ENCODE measurements around the gene FRRS1L. TPM values are rescaled to one million over a fixed set of nuclear protein-coding genes. Genes with fewer than 3 reads are reported as not detected.

FRRS1L gene
- total RNA-seq, 1 experiment from 2014 or later, result 1.0 TPM

DNA sequence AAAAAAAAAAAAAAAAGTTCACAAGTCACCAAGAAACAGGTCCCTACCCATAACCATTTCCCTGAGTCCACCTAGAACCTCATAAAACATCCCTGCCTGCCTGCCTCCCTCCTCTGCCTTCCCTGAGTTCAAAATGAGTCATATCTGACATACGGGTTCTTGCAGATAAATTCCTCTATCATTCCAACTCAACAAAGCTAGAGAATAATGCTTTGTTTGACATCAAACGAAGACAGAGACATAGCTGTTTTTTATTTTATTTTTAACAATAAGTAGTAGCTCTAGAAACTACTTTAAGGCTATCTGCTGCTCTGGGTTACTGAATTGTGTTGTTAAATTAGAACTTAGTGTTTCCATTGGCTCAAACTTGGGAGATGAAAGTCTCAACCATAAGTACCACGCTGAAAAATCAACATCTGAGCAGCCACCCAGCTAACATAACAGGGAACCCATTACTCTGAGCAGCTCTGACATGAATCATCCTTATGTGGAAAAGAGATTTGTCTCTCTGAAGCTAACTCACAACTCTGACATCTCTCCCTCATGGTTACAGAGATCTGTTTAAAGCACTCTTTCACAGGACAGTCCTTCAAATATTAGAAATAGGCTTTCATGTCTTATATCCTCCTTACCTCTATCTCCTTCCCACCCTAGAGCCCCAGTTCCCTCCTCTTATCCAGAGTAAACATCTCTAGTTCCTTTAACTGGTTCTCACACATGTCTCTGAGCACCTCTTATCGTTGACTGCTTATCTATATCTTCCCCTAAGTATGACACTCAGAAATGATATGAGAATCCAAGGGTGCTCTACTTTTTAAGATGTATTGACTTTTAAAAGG lies 59.4 kb downstream of the FRRS1L start:
- ChIA-PET CTCF (no interaction called here), POLR2A (no interaction called here)
- H3K9me3 Mint-ChIP-seq, result peaks cover 3% of the 10 kb centered on the region
- peaks cover 26% of the 10 kb centered on the region for H3K36me3 Mint-ChIP-seq
- no peak overlapping the region for H3K4me3 Mint-ChIP-seq
- DNase-seq (ENCODE audit: low spot score), result no peak
- TF ChIP-seq GTF2I (CRISPR knock-in tag; conservative IDR thresholded peaks at IDR 0.05) (no peak), ZSCAN18 (CRISPR knock-in tag; IDR thresholded peaks at IDR 0.05) (no peak), NR1H2 (CRISPR knock-in tag; IDR thresholded peaks at IDR 0.05) (no peak), OVOL2 (CRISPR knock-in tag; IDR thresholded peaks at IDR 0.05; ENCODE audit: borderline replicate concordance) (no peak), ZNF317 (CRISPR knock-in tag; IDR thresholded peaks at IDR 0.05; ENCODE audit: borderline replicate concordance, low read depth) (no peak), ETV6 (CRISPR knock-in tag; IDR thresholded peaks at IDR 0.05) (no peak), TEAD1 (CRISPR knock-in tag; IDR thresholded peaks at IDR 0.05) (no peak), ZNF138 (CRISPR knock-in tag; conservative IDR thresholded peaks at IDR 0.05) (no peak), NR2C2 (CRISPR knock-in tag; IDR thresholded peaks at IDR 0.05) (no peak), ZNF219 (CRISPR knock-in tag; IDR thresholded peaks at IDR 0.05; ENCODE audit: borderline replicate concordance) (no peak), ZNF281 (CRISPR knock-in tag; IDR thresholded peaks at IDR 0.05) (no peak), STAT6 (CRISPR knock-in tag; conservative IDR thresholded peaks at IDR 0.05; ENCODE audit: low read depth) (no peak), SP1 (CRISPR knock-in tag; conservative IDR thresholded peaks at IDR 0.05) (no peak), FOXP1 (CRISPR knock-in tag; IDR thresholded peaks at IDR 0.05; ENCODE audit: borderline replicate concordance) (no peak), ZNF671 (CRISPR knock-in tag; IDR thresholded peaks at IDR 0.05) (no peak), E2F4 (CRISPR knock-in tag; IDR thresholded peaks at IDR 0.05; ENCODE audit: borderline replicate concordance, low read depth) (no peak), ZBTB21 (CRISPR knock-in tag; IDR thresholded peaks at IDR 0.05; ENCODE audit: borderline replicate concordance) (no peak)
- TF ChIP-seq, protein P1, sequence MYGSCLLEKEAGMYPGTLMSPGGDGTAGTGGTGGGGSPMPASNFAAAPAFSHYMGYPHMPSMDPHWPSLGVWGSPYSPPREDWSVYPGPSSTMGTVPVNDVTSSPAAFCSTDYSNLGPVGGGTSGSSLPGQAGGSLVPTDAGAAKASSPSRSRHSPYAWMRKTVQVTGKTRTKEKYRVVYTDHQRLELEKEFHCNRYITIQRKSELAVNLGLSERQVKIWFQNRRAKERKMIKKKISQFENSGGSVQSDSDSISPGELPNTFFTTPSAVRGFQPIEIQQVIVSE (CRISPR knock-in tag; IDR thresholded peaks at IDR 0.05; ENCODE audit: borderline replicate concordance), result no peak
- H3K27me3 Mint-ChIP-seq (ENCODE audit: low read depth), result no peaks in the 10 kb centered on the region
- H3K4me1 Mint-ChIP-seq, result peaks cover 46% of the 10 kb centered on the region
- ATAC-seq, result no peak
- H3K27ac Mint-ChIP-seq, result peak overlapping the region; percentile 15
